ENCODE data around the gene CCDC39.
A peak's percentile ranks its signal among the peaks of the same experiment; 100 is the strongest.

CCDC39 gene

DNA sequence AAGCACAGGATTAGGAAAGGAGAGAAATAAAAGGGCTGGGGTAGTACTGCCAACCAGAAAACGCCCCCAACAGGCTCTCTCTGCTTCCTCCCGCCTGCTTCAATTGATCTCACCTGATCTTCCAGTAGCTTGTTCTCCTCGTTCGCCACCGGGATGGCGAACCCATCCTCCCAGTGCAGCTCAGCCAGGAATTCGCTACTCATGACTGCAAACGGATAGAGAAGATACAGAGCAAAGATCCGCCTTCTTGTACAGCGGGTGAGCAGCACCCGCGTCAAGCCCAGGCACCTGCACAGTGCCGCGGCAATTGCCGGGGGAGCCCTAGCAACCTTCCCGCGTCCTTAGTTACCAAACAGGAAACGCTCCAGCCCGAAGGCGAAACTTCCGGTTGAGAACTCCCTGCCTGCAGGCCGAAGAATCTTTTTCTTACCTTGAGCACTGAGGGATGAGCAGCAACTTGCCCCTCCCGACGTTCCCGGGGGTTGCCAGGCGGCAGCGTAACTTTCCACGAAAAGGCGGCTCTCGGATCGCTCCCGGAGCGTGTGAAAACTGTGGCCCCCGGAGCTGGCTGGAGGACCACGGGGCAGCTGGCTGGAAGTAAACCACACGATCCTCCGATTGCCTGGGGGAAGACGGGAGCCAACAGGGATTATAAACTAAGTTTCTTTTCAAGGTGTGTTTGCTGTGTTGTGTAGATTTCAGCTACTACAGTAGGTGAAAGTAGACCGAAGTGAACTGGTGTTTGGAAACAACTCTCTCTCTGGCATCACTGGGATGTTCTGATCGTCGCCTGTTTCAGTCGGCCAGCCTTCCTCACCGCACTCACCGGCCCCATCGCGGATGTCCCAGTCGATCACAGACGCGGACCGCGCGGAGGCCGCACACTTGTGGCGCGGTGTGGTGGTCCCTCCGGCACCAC is at the start of gene CCDC39:
TSS of gene CCDC39 (minus strand) at position 312 of the 919 bp plus-strand sequence. CDS start at position 203, 109 bp downstream.
- DNase-seq (ENCODE audit: low read depth in 3 of 3): peak; percentile 56 to 75 (median 61)

- no peak for DNase-seq (ENCODE audit: low read depth in 3 of 3)
These were observed 40.7 kb upstream of the CCDC39 start for GRCh38 chr3:180720012-180720411.

- no peak for DNase-seq (ENCODE audit: low read depth in 3 of 3)
These were observed 28.6 kb upstream of the CCDC39 start for GRCh38 chr3:180707896-180708295.

GRCh38 chr3:180705619-180706018 is 26.3 kb upstream of the CCDC39 start:
- DNase-seq (ENCODE audit: low read depth in 3 of 3): no peak

- no peak for DNase-seq (ENCODE audit: low read depth in 3 of 3)
These were observed 25.2 kb upstream of the CCDC39 start for GRCh38 chr3:180704532-180704931.

DNA sequence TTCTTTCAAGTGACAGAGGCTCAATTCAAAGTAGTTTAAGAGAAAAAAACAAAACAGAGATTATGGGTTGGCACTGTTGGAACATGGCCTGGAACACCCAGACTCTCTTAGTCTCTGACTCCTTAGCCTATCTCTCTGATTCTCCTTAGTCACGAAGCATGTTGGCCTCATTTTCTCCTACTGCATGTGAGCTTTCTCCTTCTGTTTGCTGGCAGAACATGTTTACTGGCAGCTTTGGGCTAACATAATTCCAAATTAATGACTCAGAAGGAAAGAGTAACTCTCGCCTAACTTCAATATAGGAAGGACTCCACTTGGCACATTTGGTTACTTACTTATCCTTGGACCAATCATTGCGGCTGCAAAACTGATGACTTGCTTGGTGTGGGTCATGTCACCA is 21.7 kb upstream of the CCDC39 start:
- DNase-seq (ENCODE audit: low read depth in 3 of 3): no peak

GRCh38 chr3:180698760-180699270 is 19.5 kb upstream of the CCDC39 start:
- DNase-seq (ENCODE audit: low read depth in 3 of 3): no peak

DNA sequence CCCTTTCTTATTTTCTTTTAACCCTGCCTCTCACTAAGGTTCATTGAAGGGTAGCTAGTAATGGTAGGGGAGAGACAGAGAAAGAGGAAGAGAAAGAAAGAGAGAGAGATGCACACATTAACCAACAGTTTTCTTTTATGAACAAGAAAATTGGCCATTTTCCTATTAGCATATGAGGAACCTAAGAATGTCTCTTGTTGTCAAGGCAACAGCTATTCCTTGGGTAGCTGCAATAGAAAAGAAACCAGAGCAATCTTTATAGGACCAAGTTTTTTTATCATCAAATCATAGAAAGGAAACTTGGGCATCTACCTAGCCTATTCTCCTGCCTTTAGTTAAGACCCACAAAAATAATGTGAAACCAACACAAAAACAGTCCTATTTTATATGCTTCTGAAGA is 15.0 kb upstream of the CCDC39 start:
- no peak for DNase-seq (ENCODE audit: low read depth in 3 of 3)

- DNase-seq (ENCODE audit: low read depth in 3 of 3): no peak
These were observed 14.4 kb upstream of the CCDC39 start for GRCh38 chr3:180693656-180694055.

GRCh38 chr3:180690061-180690460 is 10.8 kb upstream of the CCDC39 start:
- DNase-seq (ENCODE audit: low read depth in 3 of 3): no peak

- DNase-seq (ENCODE audit: low read depth in 3 of 3): no peak
These were observed 5.5 kb upstream of the CCDC39 start for GRCh38 chr3:180684807-180685206.

- no peak for DNase-seq (ENCODE audit: low read depth in 3 of 3)
These were observed 4.5 kb upstream of the CCDC39 start for GRCh38 chr3:180683816-180684215.

DNA sequence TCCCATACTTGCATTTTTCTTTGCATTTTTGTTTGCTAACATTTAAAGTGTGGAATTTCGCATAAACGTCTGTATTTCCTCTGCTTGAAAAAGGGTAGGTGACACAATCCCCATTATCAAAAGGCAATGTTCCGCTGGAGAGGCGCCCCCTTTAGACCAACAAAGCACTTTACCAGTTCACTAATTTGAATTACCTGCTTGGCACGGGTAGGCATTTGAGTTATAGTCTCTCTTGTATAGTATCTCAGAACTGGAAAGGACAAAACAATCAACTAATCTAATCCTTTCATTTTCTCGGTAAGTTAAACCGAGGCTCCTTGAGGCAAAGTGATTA is 775 bp upstream of the CCDC39 start:
- peak in 1 of 3 experiments; percentile 14 for DNase-seq (ENCODE audit: low read depth in 3 of 3)

DNA sequence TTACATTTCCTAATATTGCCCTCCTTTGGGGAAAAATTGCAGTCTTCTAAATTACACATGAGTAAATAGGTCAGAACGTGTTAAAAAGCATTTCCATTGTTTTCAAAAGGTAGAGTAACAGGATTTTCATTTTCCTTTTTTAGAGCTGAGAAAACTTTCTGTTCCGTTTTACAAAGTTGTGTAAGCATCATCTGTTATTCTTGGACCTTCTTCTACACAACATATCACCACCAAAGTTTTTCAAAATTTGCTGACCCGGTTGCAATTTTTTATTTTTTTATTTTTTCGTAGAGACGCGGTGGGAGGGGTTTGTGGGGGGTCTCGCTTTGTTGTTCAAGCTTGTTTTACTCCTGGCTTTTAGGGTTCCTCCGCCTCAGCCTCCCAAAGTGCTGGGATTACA is 1.1 kb downstream of the CCDC39 start:
- DNase-seq (ENCODE audit: low read depth in 3 of 3): no peak

DNA sequence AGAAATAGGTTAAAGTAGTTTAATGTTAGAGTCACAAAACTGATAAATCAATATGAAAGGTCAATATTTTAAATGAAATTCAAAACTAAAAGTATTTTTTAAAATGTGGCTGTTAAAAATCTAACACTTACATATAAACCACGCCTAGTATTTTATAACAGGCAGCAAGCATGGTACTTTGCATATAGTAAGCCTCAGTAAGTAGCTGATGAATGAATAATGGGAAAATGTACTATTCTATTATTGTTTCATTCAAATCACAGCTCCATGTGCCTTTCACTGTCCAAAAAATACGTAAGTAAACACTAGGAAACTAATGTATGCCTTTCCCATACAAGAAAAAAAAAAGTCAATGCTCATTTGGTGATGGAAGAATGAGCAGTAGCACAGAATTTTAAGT is 17.8 kb downstream of the CCDC39 start:
- no peak for DNase-seq (ENCODE audit: low read depth in 3 of 3)

DNA sequence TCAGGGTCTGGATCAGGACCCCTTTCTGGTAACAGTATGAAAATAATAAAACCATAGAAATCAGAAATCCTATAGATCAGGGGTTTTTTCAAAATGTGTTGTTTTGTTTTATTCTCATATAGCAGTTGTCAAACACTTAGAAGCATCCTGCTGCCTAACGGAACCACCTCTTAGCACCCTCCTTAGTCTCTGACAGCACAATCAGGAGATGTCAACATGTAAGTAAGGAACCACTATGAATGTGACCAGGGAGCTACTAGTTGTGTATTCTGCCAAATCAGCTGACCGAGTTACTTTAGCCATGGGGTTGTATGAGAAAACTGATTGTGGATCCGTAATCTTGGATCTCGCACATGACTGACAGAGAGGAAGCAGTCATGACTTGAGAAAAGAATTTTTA is 22.2 kb downstream of the CCDC39 start:
- no peak for DNase-seq (ENCODE audit: low read depth in 3 of 3)

DNA sequence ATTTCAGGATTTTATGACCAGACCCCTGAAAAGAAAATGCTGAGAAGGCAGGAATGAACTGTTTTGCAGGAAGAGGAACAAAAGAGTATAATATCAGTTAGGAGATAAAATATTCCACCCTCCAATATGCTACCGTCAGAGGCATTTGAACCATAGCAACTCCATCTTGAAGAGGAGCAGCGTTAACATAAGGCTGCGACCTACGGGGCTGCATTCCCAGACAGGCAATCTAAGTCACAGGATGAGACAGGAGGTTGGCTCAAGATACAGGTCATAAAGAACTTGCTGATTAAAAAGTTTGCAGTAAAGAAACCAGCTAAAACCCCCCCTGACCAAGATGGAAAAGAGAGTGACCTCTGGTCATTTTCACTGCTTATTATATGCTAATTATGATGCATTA is 22.9 kb downstream of the CCDC39 start:
- no peak for DNase-seq (ENCODE audit: low read depth in 3 of 3)

GRCh38 chr3:180646187-180646790 is 33.0 kb downstream of the CCDC39 start:
- no peak for DNase-seq (ENCODE audit: low read depth in 3 of 3)

DNA sequence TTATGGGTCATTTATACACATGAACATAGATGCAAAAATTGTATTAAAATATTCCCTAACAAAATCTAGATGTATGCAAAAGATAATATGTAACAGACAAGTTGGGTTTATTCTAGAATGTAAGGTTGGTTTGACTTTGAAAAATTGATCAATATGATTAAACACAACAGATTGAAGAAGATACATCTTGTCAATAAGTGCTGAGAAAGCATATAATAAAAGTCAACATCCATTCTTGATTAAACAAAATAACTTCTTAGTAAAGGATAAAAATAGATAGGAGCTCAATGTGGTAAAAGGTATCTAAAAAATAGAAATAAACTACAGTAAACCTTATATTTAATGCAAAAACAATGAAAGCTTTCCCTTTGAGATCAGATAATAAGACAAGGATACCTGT is 38.3 kb downstream of the CCDC39 start:
- DNase-seq (ENCODE audit: low read depth in 3 of 3): no peak

DNA sequence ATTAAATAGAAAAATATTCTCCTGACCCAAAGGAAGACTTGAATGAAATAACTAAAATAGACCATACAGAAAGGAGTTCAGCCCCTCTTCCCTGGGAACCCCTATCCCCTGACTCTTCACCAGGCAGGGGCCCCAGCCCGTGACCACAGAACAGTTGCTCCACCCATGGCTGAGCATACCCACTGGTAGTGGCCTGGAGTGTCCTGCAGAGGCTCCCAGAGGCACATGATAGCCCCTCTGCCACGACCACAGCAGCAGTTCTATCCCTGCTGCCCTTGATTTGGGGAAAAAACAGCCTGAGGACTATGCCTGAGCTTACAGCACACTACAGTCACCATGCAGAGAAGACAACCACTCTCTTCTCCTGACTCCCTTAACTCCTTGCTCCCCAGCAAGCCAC is 45.6 kb downstream of the CCDC39 start:
- no peak for DNase-seq (ENCODE audit: low read depth in 3 of 3)

- DNase-seq (ENCODE audit: low read depth in 3 of 3): no peak
These were observed 48.0 kb downstream of the CCDC39 start for GRCh38 chr3:180631317-180631716.

GRCh38 chr3:180630371-180630770 is 48.9 kb downstream of the CCDC39 start:
- no peak for DNase-seq (ENCODE audit: low read depth in 3 of 3)

GRCh38 chr3:180626844-180627243 is 52.4 kb downstream of the CCDC39 start:
- DNase-seq (ENCODE audit: low read depth in 3 of 3): no peak

Measured in stimulated activated CD4-positive, alpha-beta T cell treated with anti-CD3 and anti-CD28 coated beads, TNF-alpha, amount 100 ng/mL, for 24 hours (primary cell).